H9 (cell line): ENCODE results near the gene CXCL5. TPM values are rescaled to one million over a fixed set of nuclear protein-coding genes. Genes with fewer than 3 reads are reported as not detected.

Source experiments
- DNase-seq: peaks from one replicate; pipeline ENCODE4 v3.0.0-alpha.2; 2017
- H2AFZ ChIP-seq: one replicate; pipeline ENCODE4 v1.6.1; 2013; ENCODE audit warnings: mild to moderate bottlenecking, low read length, control low read depth, moderate library complexity
- H2AK5ac ChIP-seq: 2 replicates; pipeline ENCODE4 v1.6.1; 2013; ENCODE audit warnings: low read length, control low read depth, mixed read lengths; ENCODE audit not compliant: insufficient read length
- H2BK120ac ChIP-seq: one replicate; pipeline ENCODE4 v1.6.1; 2013; ENCODE audit warnings: low read depth, mild to moderate bottlenecking, low read length, control low read depth, inconsistent platforms; ENCODE audit not compliant: poor library complexity, severe bottlenecking
- H2BK12ac ChIP-seq: 2 replicates; pipeline ENCODE4 v1.6.1; 2013; ENCODE audit warnings: low read length, control low read depth, mixed read lengths, low read depth; ENCODE audit not compliant: insufficient read length
- H2BK15ac ChIP-seq: 2 replicates; pipeline ENCODE4 v1.6.1; 2013; ENCODE audit warnings: low read depth, low read length, control low read depth
- H2BK20ac ChIP-seq: one replicate; pipeline ENCODE4 v1.6.1; 2013; ENCODE audit warnings: low read depth, mild to moderate bottlenecking, low read length, control low read depth, inconsistent platforms; ENCODE audit not compliant: poor library complexity, severe bottlenecking
- H2BK5ac ChIP-seq: 2 replicates; pipeline ENCODE4 v1.6.1; 2013; ENCODE audit warnings: low read length, control low read depth, mixed read lengths; ENCODE audit not compliant: insufficient read length
- H3K14ac ChIP-seq: 2 replicates; pipeline ENCODE4 v1.6.1; 2013; ENCODE audit warnings: low read length, control low read depth; ENCODE audit not compliant: insufficient read depth
- H3K18ac ChIP-seq: 2 replicates; pipeline ENCODE4 v1.6.1; 2013; ENCODE audit warnings: low read depth, mild to moderate bottlenecking, mixed read lengths, low read length, control low read depth; ENCODE audit not compliant: insufficient read length
- H3K23ac ChIP-seq: 2 replicates; pipeline ENCODE4 v1.6.1; 2013; ENCODE audit warnings: low read length, control low read depth, mixed read lengths, low read depth; ENCODE audit not compliant: insufficient read length
- H3K23me2 ChIP-seq: 2 replicates; pipeline ENCODE4 v1.6.1; 2013; ENCODE audit warnings: low read depth, mild to moderate bottlenecking, mixed read lengths, low read length, control low read depth; ENCODE audit not compliant: insufficient read length, poor library complexity, severe bottlenecking
- H3K27ac ChIP-seq: 2 replicates; pipeline ENCODE4 v1.5.1; 2013; ENCODE audit warnings: low read length, control low read depth, mixed read lengths, low read depth; ENCODE audit not compliant: insufficient read length
- H3K27me3 ChIP-seq: 2 replicates; pipeline ENCODE4 v1.6.1; 2013; ENCODE audit warnings: low read length, control low read depth, inconsistent platforms; ENCODE audit not compliant: insufficient read depth
- H3K4ac ChIP-seq: 2 replicates; pipeline ENCODE4 v1.6.1; 2013; ENCODE audit warnings: low read depth, mild to moderate bottlenecking, control low read depth, inconsistent platforms, low read length, moderate library complexity
- H3K4me1 ChIP-seq: 2 replicates; pipeline ENCODE4 v1.6.1; 2013; ENCODE audit warnings: low read length, control low read depth, inconsistent platforms; ENCODE audit not compliant: insufficient read depth
- H3K4me2 ChIP-seq: 2 replicates; pipeline ENCODE4 v1.6.1; 2013; ENCODE audit warnings: low read length, control low read depth, mixed read lengths; ENCODE audit not compliant: insufficient read length, insufficient read depth
- H3K56ac ChIP-seq: 2 replicates; pipeline ENCODE4 v1.6.1; 2013; ENCODE audit warnings: low read depth, mild to moderate bottlenecking, mixed read lengths, low read length, control low read depth; ENCODE audit not compliant: insufficient read length
- H3K79me1 ChIP-seq: 2 replicates; pipeline ENCODE4 v1.6.1; 2013; ENCODE audit warnings: low read depth, mild to moderate bottlenecking, moderate library complexity, low read length, control low read depth, inconsistent platforms; ENCODE audit not compliant: insufficient read depth, poor library complexity, severe bottlenecking
- H3K79me2 ChIP-seq: 2 replicates; pipeline ENCODE4 v1.6.1; 2013; ENCODE audit warnings: low read length, control low read depth, inconsistent platforms; ENCODE audit not compliant: insufficient read depth
- H3K9ac ChIP-seq: 2 replicates; pipeline ENCODE4 v1.6.1; 2013; ENCODE audit warnings: low read length, control low read depth, mixed read lengths; ENCODE audit not compliant: insufficient read length; ENCODE audit errors: extremely low read depth
- H3K9me3 ChIP-seq: one replicate; pipeline ENCODE4 v1.6.1; 2013; ENCODE audit warnings: low read depth, low read length, inconsistent platforms; ENCODE audit not compliant: control insufficient read depth
- H3T11ph ChIP-seq: one replicate; pipeline ENCODE4 v1.6.1; 2013; ENCODE audit warnings: mild to moderate bottlenecking, low read length, control low read depth, inconsistent platforms
- H4K20me1 ChIP-seq: one replicate; pipeline ENCODE4 v1.6.1; 2013; ENCODE audit not compliant: control insufficient read depth, insufficient read length, insufficient read depth
- H4K5ac ChIP-seq: 2 replicates; pipeline ENCODE4 v1.6.1; 2013; ENCODE audit warnings: low read depth, mild to moderate bottlenecking, mixed read lengths, low read length, control low read depth; ENCODE audit not compliant: insufficient read length
- H4K8ac ChIP-seq: replicated peaks from 2 replicates; pipeline ENCODE4 v1.6.1; 2013; ENCODE audit warnings: low read length, control low read depth, mixed read lengths, low read depth; ENCODE audit not compliant: insufficient read length
- H4K91ac ChIP-seq: 2 replicates; pipeline ENCODE4 v1.6.1; 2013; ENCODE audit warnings: low read depth, mild to moderate bottlenecking, moderate library complexity, mixed read lengths, low read length, control low read depth; ENCODE audit not compliant: insufficient read length
- H3K27ac Mint-ChIP-seq, 3 experiments: 2 replicates in 2 of 3; 3 replicates in 1 of 3; pipeline ENCODE4 v1.8.0; 2020 to 2021; ENCODE audit warnings: mixed read lengths in 3 of 3, mild to moderate bottlenecking in 1 of 3, moderate library complexity in 1 of 3
- H3K27me3 Mint-ChIP-seq: 2 replicates; pipeline ENCODE4 v1.8.0; 2021; ENCODE audit warnings: low read depth, mild to moderate bottlenecking, moderate library complexity, mixed read lengths
- H3K36me3 Mint-ChIP-seq, 3 experiments: 2 replicates in 2 of 3; 3 replicates in 1 of 3; pipeline ENCODE4 v1.8.0; 2020 to 2021; ENCODE audit warnings: low read depth in 3 of 3, mixed read lengths in 3 of 3; ENCODE audit not compliant: insufficient read depth in 1 of 3
- H3K4me1 Mint-ChIP-seq, 2 experiments: 2 replicates each; pipeline ENCODE4 v1.8.0; 2020; ENCODE audit warnings: mixed read lengths in 2 of 2
- H3K4me3 Mint-ChIP-seq, 2 experiments: 2 replicates in 1 of 2; 3 replicates in 1 of 2; pipeline ENCODE4 v1.8.0; 2020 to 2021; ENCODE audit warnings: mild to moderate bottlenecking in 2 of 2, mixed read lengths in 2 of 2, moderate library complexity in 1 of 2
- H3K9me3 Mint-ChIP-seq, 2 experiments: 2 replicates in 1 of 2; 3 replicates in 1 of 2; pipeline ENCODE4 v1.8.0; 2020; ENCODE audit warnings: mild to moderate bottlenecking in 2 of 2, mixed read lengths in 2 of 2, moderate library complexity in 1 of 2
- CTCF ChIP-seq: fragments of 200-600 bp; sonication (generic); conservative IDR thresholded peaks from 3 replicates; pipeline ENCODE4 v1.8.0; 2021; ENCODE audit warnings: antibody characterized with exemption, mild to moderate bottlenecking
- WGBS: extraction: QIAGEN DNeasy Blood & Tissue Kit; methylation state at CpG from one replicate; pipeline ENCODE4 v1.1.7; 2013; ENCODE audit warnings: missing lambda C conversion rate, low lambda C conversion rate, mixed read lengths; ENCODE audit not compliant: insufficient read length; ENCODE audit errors: extremely low coverage; 5-methylcytosine and 5-hydroxymethylcytosine counted together
- total RNA-seq: library from RNA; stranded (reverse); gene quantifications from 2 replicates; pipeline ENCODE4 v1.2.1, GENCODE V29; 2021

CXCL5 gene
- total RNA-seq, 1 experiment from 2014 or later: 9.2 TPM

DNA sequence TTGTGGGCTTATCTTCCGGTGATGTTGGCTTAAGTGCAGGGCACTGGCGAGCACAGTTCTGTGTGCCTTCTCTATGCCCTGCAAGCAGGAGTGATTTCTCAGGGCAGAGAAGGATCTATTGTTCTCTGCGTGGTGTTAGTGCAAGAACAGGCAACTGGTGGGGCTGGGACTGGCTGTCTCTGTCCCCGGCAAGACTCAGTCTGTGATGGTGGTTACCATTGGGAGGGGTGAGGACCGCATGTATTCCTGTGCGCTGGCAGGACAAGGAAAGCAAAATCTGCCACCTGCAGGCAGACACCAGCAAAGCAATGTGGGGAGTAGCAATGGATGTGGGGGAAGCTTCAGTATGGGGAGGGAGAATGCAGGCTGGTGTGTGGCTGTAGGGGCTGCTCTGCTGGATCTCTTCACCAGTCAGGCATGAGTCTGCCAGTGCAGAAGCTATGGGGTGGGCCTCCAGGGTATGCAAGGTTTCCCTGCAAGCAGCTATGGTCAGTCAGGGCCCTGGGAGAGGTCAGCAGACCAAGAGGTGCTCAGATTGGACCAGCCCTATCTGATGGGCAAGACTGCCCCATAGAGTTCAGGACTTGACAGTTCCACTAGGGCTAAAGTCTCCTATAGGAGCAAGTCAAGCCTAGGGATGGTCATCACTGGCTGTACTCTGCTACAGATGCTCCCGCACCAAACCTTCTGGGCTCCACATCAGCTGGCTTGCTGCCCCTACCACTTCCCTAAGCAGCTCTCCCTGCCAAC is 33.4 kb downstream of the CXCL5 start:
- no peak overlapping the region for H2BK120ac ChIP-seq
- H2BK15ac ChIP-seq: no peak overlapping the region
- H3K4me3 Mint-ChIP-seq: no peak overlapping the region
- no peak overlapping the region for H3K18ac ChIP-seq
- H3K23ac ChIP-seq: no peak overlapping the region
- no peaks in the 10 kb centered on the region for H3K23me2 ChIP-seq
- no peak overlapping the region for H2AK5ac ChIP-seq
- H3K79me1 ChIP-seq: no peaks in the 10 kb centered on the region
- peak; percentile 79 for TF ChIP-seq CTCF
- H2BK20ac ChIP-seq: no peak overlapping the region
- peaks cover 5% of the 10 kb centered on the region for H3K9me3 ChIP-seq
- no peaks in the 10 kb centered on the region for H3K79me2 ChIP-seq
- peaks cover 3 to 5% of the 10 kb centered on the region in 2 experiments for H3K4me1 Mint-ChIP-seq
- H4K5ac ChIP-seq: no peak overlapping the region
- H3K9me3 Mint-ChIP-seq: peaks cover 30 to 44% of the 10 kb centered on the region in 2 experiments
- no peak overlapping the region for H3K14ac ChIP-seq
- no peak overlapping the region for H2BK12ac ChIP-seq
- H3K56ac ChIP-seq: no peak overlapping the region
- H4K20me1 ChIP-seq: no peaks in the 10 kb centered on the region
- H3K27me3 ChIP-seq: no peaks in the 10 kb centered on the region
- no peak overlapping the region for H4K91ac ChIP-seq
- H4K8ac ChIP-seq: no peak overlapping the region
- no peak overlapping the region for H3K9ac ChIP-seq
- no CpG with 5 or more reads among the region's 7 CpGs for WGBS
- no peak overlapping the region for H2AFZ ChIP-seq
- no peak overlapping the region for H3K27ac ChIP-seq
- H3K27ac Mint-ChIP-seq: peak overlapping the region in 1 of 3 experiments; percentile 78; a peak in 2 of 7 replicates
- no peak overlapping the region for H3K4ac ChIP-seq
- no peak overlapping the region for H3K4me2 ChIP-seq
- H3T11ph ChIP-seq: no peak overlapping the region
- peaks cover 17 to 41% (median 19%) of the 10 kb centered on the region in 3 experiments for H3K36me3 Mint-ChIP-seq
- H3K27me3 Mint-ChIP-seq: peaks cover 12% of the 10 kb centered on the region; the same call in 1 of the 2 replicates
- H3K4me1 ChIP-seq: no peaks in the 10 kb centered on the region
- no peak overlapping the region for H2BK5ac ChIP-seq
- peak; percentile 88 for DNase-seq
